HCT116 (cell line): ENCODE data around the gene NFKBIZ. TPM values are rescaled to one million over a fixed set of nuclear protein-coding genes. Genes with fewer than 3 reads are reported as not detected.

Source experiments
- ATAC-seq: fragments of 200-7000 bp; cut with Tn5 transposase; 2 replicates; pipeline ENCODE4 v1.9.1; 2020; ENCODE audit warnings: mild to moderate bottlenecking, moderate library complexity
- BruUV-seq: library from RNA; stranded (reverse); fragments of 400-500 nt; replicated peaks from 2 replicates; lab custom pipeline; 2021; lab: Mats Ljungman, UMichigan
- CTCF ChIA-PET: fragments of 300-600 bp; sonication (Branson Sonifier 250); formaldehyde crosslinking; loops from one replicate; lab custom pipeline; 2021; ENCODE audit warnings: antibody characterized with exemption; lab: Charles Lee
- POLR2A ChIA-PET: fragments of 300-600, 350-600 bp; sonication (Branson Sonifier 250); formaldehyde crosslinking; loops from one replicate; lab custom pipeline; 2021; ENCODE audit warnings: antibody characterized with exemption; lab: Charles Lee
- RAD21 ChIA-PET, 2 experiments: fragments of 300-600 bp; sonication (Branson Sonifier 250); formaldehyde crosslinking; loops; one replicate each; lab custom pipeline; 2023; ENCODE audit warnings: low total read pairs in 2 of 2; ENCODE audit not compliant: uncharacterized antibody in 2 of 2, unreplicated experiment in 2 of 2, low non-redundant PET in 1 of 2; lab: Charles Lee
- DNase-seq: peaks from one replicate; pipeline ENCODE4 v3.0.0-alpha.2; 2010; ENCODE audit warnings: low read depth, low spot score
- H2AFZ ChIP-seq: fragments of 200-600 bp; shearing (Covaris generic), sonication (generic); 2 replicates; pipeline ENCODE4 v1.6.1; 2017; ENCODE audit warnings: low read depth, mixed run types, mixed read lengths, antibody characterized with exemption, low read length; ENCODE audit not compliant: poor library complexity, severe bottlenecking
- H3K27ac ChIP-seq: 2 replicates; pipeline ENCODE4 v1.5.1; 2012; ENCODE audit warnings: low read depth, low read length
- H3K27me3 ChIP-seq: fragments of 200-600 bp; sonication (generic); 2 replicates; pipeline ENCODE4 v1.6.1; 2016; ENCODE audit warnings: mixed run types, low read length, mixed read lengths; ENCODE audit not compliant: insufficient read depth
- H3K36me3 ChIP-seq, 2 experiments: fragments of 200-500 bp in 1 of 2; fragments of 200-600 bp in 1 of 2; sonication (Bioruptor generic) in 1 of 2; sonication (generic) in 1 of 2; 2 replicates each; pipeline versions ENCODE4 v1.5.1 to v1.6.1; 2014 to 2016; ENCODE audit warnings: low read length in 2 of 2, inconsistent platforms in 1 of 2, mixed read lengths in 1 of 2, mixed run types in 1 of 2; ENCODE audit not compliant: insufficient read depth in 2 of 2, control insufficient read depth in 1 of 2
- H3K4me1 ChIP-seq, 2 experiments: fragments of 200-600 bp in 1 of 2; sonication (generic) in 1 of 2; 2 replicates each; pipeline versions ENCODE4 v1.5.1 to v1.6.1; 2012 to 2017; ENCODE audit warnings: low read length in 2 of 2, inconsistent platforms in 1 of 2, mild to moderate bottlenecking in 1 of 2, mixed read lengths in 1 of 2, mixed run types in 1 of 2, moderate library complexity in 1 of 2; ENCODE audit not compliant: insufficient read depth in 2 of 2, control insufficient read depth in 1 of 2
- H3K4me2 ChIP-seq: fragments of 200-600 bp; sonication (generic); 2 replicates; pipeline ENCODE4 v1.6.1; 2017; ENCODE audit warnings: mixed run types, low read length, mixed read lengths
- H3K4me3 ChIP-seq, 2 experiments: fragments of 200-600 bp in 1 of 2; sonication (generic) in 1 of 2; replicated peaks in 1 of 2; 2 replicates each; pipeline ENCODE4 v1.5.1; 2011 to 2016; ENCODE audit warnings: low read length in 2 of 2, control low read depth in 1 of 2, low read depth in 1 of 2, mild to moderate bottlenecking in 1 of 2, mixed read lengths in 1 of 2, mixed run types in 1 of 2
- H3K79me2 ChIP-seq: fragments of 200-600 bp; sonication (generic); 2 replicates; pipeline ENCODE4 v1.6.1; 2017; ENCODE audit warnings: mild to moderate bottlenecking, mixed run types, low read length, moderate library complexity, mixed read lengths; ENCODE audit not compliant: insufficient read depth
- H3K9ac ChIP-seq: fragments of 200-600 bp; sonication (generic); 2 replicates; pipeline ENCODE4 v1.6.1; 2016; ENCODE audit warnings: low read length, mixed read lengths
- H3K9me2 ChIP-seq: fragments of 200-600 bp; sonication (generic), shearing (Covaris generic); 2 replicates; pipeline ENCODE4 v1.6.1; 2017; ENCODE audit warnings: mixed run types, mild to moderate bottlenecking, moderate library complexity; ENCODE audit not compliant: insufficient read depth
- H3K9me3 ChIP-seq, 2 experiments: fragments of 200-500 bp in 1 of 2; fragments of 200-600 bp in 1 of 2; sonication (Bioruptor generic) in 1 of 2; sonication (generic) in 1 of 2; 2 replicates each; pipeline ENCODE4 v1.6.1; 2014 to 2017; ENCODE audit warnings: low read length in 2 of 2, mixed read lengths in 2 of 2, inconsistent platforms in 1 of 2, low read depth in 1 of 2, mild to moderate bottlenecking in 1 of 2, mixed run types in 1 of 2, moderate library complexity in 1 of 2; ENCODE audit not compliant: control insufficient read depth in 1 of 2, insufficient read depth in 1 of 2
- H4K20me1 ChIP-seq: fragments of 200-600 bp; sonication (generic), shearing (Covaris generic); 2 replicates; pipeline ENCODE4 v1.6.1; 2017; ENCODE audit warnings: mixed run types, mild to moderate bottlenecking, moderate library complexity; ENCODE audit not compliant: insufficient read depth
- ATF3 ChIP-seq: IDR thresholded peaks from 2 replicates; pipeline ENCODE4 v1.6.1; 2012
- CBX3 ChIP-seq: IDR thresholded peaks from 2 replicates; pipeline ENCODE4 v1.6.1; 2012; ENCODE audit warnings: low read depth
- CTCF ChIP-seq, 3 experiments: fragments of 200-600 bp in 1 of 3; sonication (generic) in 1 of 3; IDR thresholded peaks in 2 of 3; conservative IDR thresholded peaks in 1 of 3; 2 replicates each; pipeline ENCODE4 v1.5.1; 2012 to 2017; ENCODE audit warnings: low read depth in 2 of 3, low read length in 2 of 3, antibody characterized with exemption in 1 of 3, borderline replicate concordance in 1 of 3, control low read depth in 1 of 3, mild to moderate bottlenecking in 1 of 3, mixed read lengths in 1 of 3, mixed run types in 1 of 3, moderate library complexity in 1 of 3; ENCODE audit not compliant: insufficient read depth in 1 of 3
- EGR1 ChIP-seq: IDR thresholded peaks from 2 replicates; pipeline ENCODE4 v1.6.1; 2012; ENCODE audit warnings: low read depth
- ELF1 ChIP-seq: IDR thresholded peaks from 2 replicates; pipeline ENCODE4 v1.6.1; 2012; ENCODE audit warnings: low read depth, borderline replicate concordance
- EZH2 ChIP-seq: fragments of 200-600 bp; sonication (generic); IDR thresholded peaks from 2 replicates; pipeline ENCODE4 v1.6.1; 2017; ENCODE audit warnings: antibody characterized with exemption, mixed run types
- JUND ChIP-seq: IDR thresholded peaks from 2 replicates; pipeline ENCODE4 v1.6.1; 2012
- POLR2A ChIP-seq: IDR thresholded peaks from 2 replicates; pipeline ENCODE4 v1.7.0; 2011; ENCODE audit warnings: borderline replicate concordance; ENCODE audit not compliant: insufficient read depth, insufficient read length; ENCODE audit errors: extremely low read depth
- RAD21 ChIP-seq: IDR thresholded peaks from 2 replicates; pipeline ENCODE4 v1.6.1; 2012; ENCODE audit warnings: low read depth, mild to moderate bottlenecking
- REST ChIP-seq: IDR thresholded peaks from 2 replicates; pipeline ENCODE4 v1.6.1; 2012; ENCODE audit warnings: low read depth
- SIN3A ChIP-seq: IDR thresholded peaks from 2 replicates; pipeline ENCODE4 v1.6.1; 2012; ENCODE audit warnings: low read depth
- SRF ChIP-seq: IDR thresholded peaks from 2 replicates; pipeline ENCODE4 v1.6.1; 2012; ENCODE audit warnings: low read depth
- YY1 ChIP-seq: IDR thresholded peaks from 2 replicates; pipeline ENCODE4 v1.6.1; 2011; ENCODE audit warnings: low read length, low read depth, moderate library complexity, mild to moderate bottlenecking; ENCODE audit not compliant: insufficient replicate concordance; ENCODE audit errors: extremely low read depth
- ZFX ChIP-seq: fragments of 450-650 bp; IDR thresholded peaks from 2 replicates; pipeline ENCODE4 v1.6.1; 2017
- intact Hi-C: fragments of 100-400 bp; cut with micrococcal nuclease; formaldehyde crosslinking; loops from 2 replicates; pipeline ENCODE4 v1.10.0; 2022
- total RNA-seq: library from RNA; stranded (reverse); gene quantifications from one replicate; pipeline ENCODE4 v1.2.1, GENCODE V29; 2021; ENCODE audit not compliant: unreplicated experiment
- TF ChIP-seq, protein P1 (sequence below): IDR thresholded peaks from 2 replicates; pipeline ENCODE4 v1.6.1; 2012

Gene NFKBIZ
- total RNA-seq, 1 experiment from 2014 or later = 12.2 TPM

- POLR2A ChIA-PET = no interaction called here
- no peaks in the 10 kb centered on the region for H4K20me1 ChIP-seq
- BruUV-seq = no TSS peak
- H3K9me3 ChIP-seq = no peaks in the 10 kb centered on the region
- no peak overlapping the region for H3K27ac ChIP-seq
- no peaks in the 10 kb centered on the region for H3K4me1 ChIP-seq
- peaks cover 43 to 63% of the 10 kb centered on the region in 2 experiments for H3K36me3 ChIP-seq
- RAD21 ChIA-PET = interaction anchor here in 1 of 2 experiments (0.7 kb wide), 1 partner anchor 181 kb away, joined by 3 read pairs; no protein-coding TSS in a partner anchor
- CTCF ChIA-PET = no interaction called here
- intact Hi-C loops = no loop called here
- H3K79me2 ChIP-seq = no peaks in the 10 kb centered on the region
- H3K4me2 ChIP-seq = no peak overlapping the region
- no peak overlapping the region for H3K4me3 ChIP-seq
- H3K9me2 ChIP-seq = no peaks in the 10 kb centered on the region
- TF ChIP-seq EGR1 = no peak
- TF ChIP-seq REST = no peak
- no peak for TF ChIP-seq CBX3
- TF ChIP-seq ATF3 = no peak
- TF ChIP-seq ZFX = no peak
- DNase-seq (no peak), ATAC-seq (no peak)
- H3K9ac ChIP-seq = no peak overlapping the region
- no peak overlapping the region for H2AFZ ChIP-seq
- H3K27me3 ChIP-seq = no peaks in the 10 kb centered on the region
These were observed 8.0 kb downstream of the NFKBIZ start for GRCh38 chr3:101857301-101857741.

DNA sequence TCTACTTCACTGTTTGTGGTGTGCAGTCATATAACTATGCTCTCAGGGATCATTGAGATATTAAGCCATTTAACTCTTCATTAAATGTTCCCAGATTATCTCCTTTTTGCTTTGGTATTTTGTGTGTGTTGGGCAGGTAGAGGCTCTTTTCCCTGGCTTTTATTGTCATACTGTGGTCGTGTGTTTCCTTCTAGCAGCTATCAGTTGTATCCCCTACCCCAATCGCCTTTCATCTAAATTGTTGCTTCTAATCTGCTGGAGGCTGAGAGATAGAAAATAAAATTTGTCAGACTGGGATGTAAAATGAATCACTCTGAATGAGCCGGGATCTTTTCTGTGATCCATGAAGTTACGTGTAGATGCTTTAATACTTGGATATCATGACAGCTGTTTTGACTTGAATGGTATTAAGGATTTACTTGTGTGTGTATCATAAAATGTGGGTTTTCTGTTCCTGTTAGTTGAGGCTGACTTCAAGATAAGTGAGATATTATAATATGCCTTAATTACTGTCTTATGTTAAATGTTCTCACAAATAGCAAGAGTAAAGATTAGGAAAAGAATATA is 9.2 kb downstream of the NFKBIZ start:
- ChIA-PET POLR2A (no interaction called here), CTCF (no interaction called here), RAD21 (no interaction called here)
- peaks cover 32 to 54% of the 10 kb centered on the region in 2 experiments for H3K36me3 ChIP-seq
- no peaks in the 10 kb centered on the region for H4K20me1 ChIP-seq
- ATAC-seq (no peak), DNase-seq (no peak)
- H3K4me3 ChIP-seq = no peak overlapping the region
- no peaks in the 10 kb centered on the region for H3K9me2 ChIP-seq
- H3K4me2 ChIP-seq = no peak overlapping the region
- H3K9ac ChIP-seq = no peak overlapping the region
- no peak overlapping the region for H3K27ac ChIP-seq
- no peaks in the 10 kb centered on the region for H3K27me3 ChIP-seq
- H2AFZ ChIP-seq = no peak overlapping the region
- TF ChIP-seq SIN3A = no peak
- TF ChIP-seq EGR1 = no peak
- TF ChIP-seq CTCF (IDR thresholded peaks at IDR 0.05 in 2 of 3, conservative IDR thresholded peaks at IDR 0.05 in 1 of 3; ENCODE audit: borderline replicate concordance in 1 of 3, insufficient read depth in 1 of 3, low read depth in 2 of 3, low read length in 2 of 3) = no peak
- no peak for TF ChIP-seq SRF
- no peak for TF ChIP-seq ATF3
- TF ChIP-seq RAD21 = no peak
- TF ChIP-seq JUND = no peak
- TF ChIP-seq POLR2A = no peak
- no peak for TF ChIP-seq ELF1
- TF ChIP-seq YY1 = no peak
- TF ChIP-seq, protein P1, sequence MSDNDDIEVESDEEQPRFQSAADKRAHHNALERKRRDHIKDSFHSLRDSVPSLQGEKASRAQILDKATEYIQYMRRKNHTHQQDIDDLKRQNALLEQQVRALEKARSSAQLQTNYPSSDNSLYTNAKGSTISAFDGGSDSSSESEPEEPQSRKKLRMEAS = no peak
- TF ChIP-seq EZH2 = no peak
- no peak for TF ChIP-seq ZFX
- no peaks in the 10 kb centered on the region for H3K9me3 ChIP-seq
- no peaks in the 10 kb centered on the region for H3K4me1 ChIP-seq
- no TSS peak for BruUV-seq
- H3K79me2 ChIP-seq = no peaks in the 10 kb centered on the region
- intact Hi-C loops = no loop called here
